DOHH2 (cell line): ENCODE measurements around the gene P2RY1.
"Not testable (repeated sequence)": the region's sequence is repeated elsewhere in the genome, so short reads cannot be mapped to it uniquely, and the experiment has no call there.

ENCODE experiments used
- H3F3A ChIP-seq: fragments of 200-600 bp; sonication (generic), shearing (Covaris generic); 2 replicates; pipeline ENCODE4 v1.6.0; 2016; ENCODE audit warnings: antibody characterized with exemption, mild to moderate bottlenecking; ENCODE audit not compliant: control insufficient read depth, insufficient read depth
- H3K27ac ChIP-seq: fragments of 200-600 bp; sonication (generic); 2 replicates; pipeline ENCODE4 v1.5.1; 2014; ENCODE audit warnings: low read depth, mild to moderate bottlenecking, low read length, moderate library complexity
- H3K27me3 ChIP-seq: fragments of 200-600 bp; sonication (generic); 2 replicates; pipeline ENCODE4 v1.6.1; 2014; ENCODE audit warnings: mild to moderate bottlenecking, low read length, mixed read lengths; ENCODE audit not compliant: control insufficient read depth
- H3K36me3 ChIP-seq: fragments of 200-600 bp; sonication (generic); 2 replicates; pipeline ENCODE4 v1.6.1; 2014; ENCODE audit warnings: mild to moderate bottlenecking, low read length, moderate library complexity, mixed read lengths; ENCODE audit not compliant: control insufficient read depth
- H3K4me1 ChIP-seq: fragments of 200-600 bp; sonication (generic); 2 replicates; pipeline ENCODE4 v1.6.1; 2014; ENCODE audit warnings: mild to moderate bottlenecking, low read length, mixed read lengths; ENCODE audit not compliant: control insufficient read depth
- H3K4me2 ChIP-seq: fragments of 200-600 bp; sonication (generic); 2 replicates; pipeline ENCODE4 v1.6.0; 2014; ENCODE audit warnings: mild to moderate bottlenecking, low read length, moderate library complexity
- H3K4me3 ChIP-seq: fragments of 200-600 bp; sonication (generic); 2 replicates; pipeline ENCODE4 v1.5.1; 2014; ENCODE audit warnings: mild to moderate bottlenecking, low read length, mixed read lengths
- H3K79me2 ChIP-seq: fragments of 200-600 bp; sonication (generic); 2 replicates; pipeline ENCODE4 v1.6.1; 2014; ENCODE audit warnings: mild to moderate bottlenecking, low read length, mixed read lengths; ENCODE audit not compliant: control insufficient read depth
- H3K9me2 ChIP-seq: fragments of 200-600 bp; sonication (generic); replicated peaks from 2 replicates; pipeline ENCODE4 v1.6.1; 2014; ENCODE audit warnings: mild to moderate bottlenecking, low read length, mixed read lengths; ENCODE audit not compliant: control insufficient read depth
- H3K9me3 ChIP-seq: fragments of 200-600 bp; sonication (generic); 2 replicates; pipeline ENCODE4 v1.6.1; 2014; ENCODE audit warnings: antibody characterized with exemption, low read length, mixed read lengths; ENCODE audit not compliant: control insufficient read depth, insufficient read depth
- H4K20me1 ChIP-seq: fragments of 200-600 bp; sonication (generic); 2 replicates; pipeline ENCODE4 v1.6.0; 2014; ENCODE audit warnings: low read depth, mild to moderate bottlenecking, antibody characterized with exemption, low read length, moderate library complexity; ENCODE audit not compliant: control insufficient read depth, insufficient read depth
- CTCF ChIP-seq: fragments of 200-600 bp; sonication (generic); IDR thresholded peaks from one replicate; pipeline ENCODE4 v1.5.1; 2014; ENCODE audit warnings: antibody characterized with exemption, mild to moderate bottlenecking, low read depth, low read length; ENCODE audit not compliant: poor library complexity, severe bottlenecking
- EZH2phosphoT487 ChIP-seq: fragments of 200-600 bp; sonication (generic); IDR thresholded peaks from 2 replicates; pipeline ENCODE4 v1.6.1; 2017; ENCODE audit warnings: borderline replicate concordance, mild to moderate bottlenecking, antibody characterized with exemption, low read length, moderate library complexity, mixed read lengths

Gene P2RY1

GRCh38 chr3:152870027-152870426 is 35.1 kb downstream of the P2RY1 start:
- Histone ChIP-seq H3K79me2 (no peaks in the 10 kb centered on the region), H3K36me3 (no peaks in the 10 kb centered on the region), H3F3A (no peaks in the 10 kb centered on the region), H3K27me3 (0 out of 2 replicates have a peak, but pooled peaks cover 8% of the 10 kb centered on the region), H3K4me1 (no peaks in the 10 kb centered on the region), H3K4me2 (no peak overlapping the region), H4K20me1 (no peaks in the 10 kb centered on the region), H3K9me2 (no peaks in the 10 kb centered on the region), H3K4me3 (no peak overlapping the region), H3K27ac (no peak overlapping the region), H3K9me3 (no peaks in the 10 kb centered on the region)
- no peak for TF ChIP-seq CTCF
- TF ChIP-seq EZH2phosphoT487 = no peak

- H3K36me3 ChIP-seq, H3K4me1 ChIP-seq, H3K9me3 ChIP-seq, H3K4me2 ChIP-seq, H3K79me2 ChIP-seq, H3K27ac ChIP-seq, H3F3A ChIP-seq, H3K27me3 ChIP-seq, H3K9me2 ChIP-seq, H4K20me1 ChIP-seq, H3K4me3 ChIP-seq: not testable (repeated sequence)
These were observed 38.4 kb downstream of the P2RY1 start for GRCh38 chr3:152873314-152873713.

GRCh38 chr3:152874896-152875749 is 40.2 kb downstream of the P2RY1 start:
- H3K9me3 ChIP-seq = no peaks in the 10 kb centered on the region
- no peak for TF ChIP-seq CTCF
- TF ChIP-seq EZH2phosphoT487 = no peak
- H3F3A ChIP-seq = no peaks in the 10 kb centered on the region
- no peaks in the 10 kb centered on the region for H3K79me2 ChIP-seq
- no peak overlapping the region for H3K27ac ChIP-seq
- H3K36me3 ChIP-seq = no peaks in the 10 kb centered on the region
- H3K4me3 ChIP-seq = no peak overlapping the region
- H4K20me1 ChIP-seq = no peaks in the 10 kb centered on the region
- H3K9me2 ChIP-seq = no peaks in the 10 kb centered on the region
- H3K27me3 ChIP-seq = 0 out of 2 replicates have a peak, but pooled peaks cover 3% of the 10 kb centered on the region
- H3K4me1 ChIP-seq = no peaks in the 10 kb centered on the region
- no peak overlapping the region for H3K4me2 ChIP-seq

- H3K4me3 ChIP-seq = no peak overlapping the region
- H3K4me2 ChIP-seq = no peak overlapping the region
- H3F3A ChIP-seq = no peaks in the 10 kb centered on the region
- H3K9me3 ChIP-seq = no peaks in the 10 kb centered on the region
- no peaks in the 10 kb centered on the region for H3K4me1 ChIP-seq
- no peaks in the 10 kb centered on the region for H4K20me1 ChIP-seq
- TF ChIP-seq EZH2phosphoT487 (no peak), CTCF (no peak)
- H3K36me3 ChIP-seq = no peaks in the 10 kb centered on the region
- H3K27ac ChIP-seq = no peak overlapping the region
- no peaks in the 10 kb centered on the region for H3K27me3 ChIP-seq
- H3K9me2 ChIP-seq = no peaks in the 10 kb centered on the region
- H3K79me2 ChIP-seq = no peaks in the 10 kb centered on the region
These were observed 44.3 kb downstream of the P2RY1 start for GRCh38 chr3:152879130-152879789.
